GM18502 (cell line): ENCODE data around the gene BRF1.

Experiments
- ATAC-seq: cut with Tn5 transposase; IDR thresholded peaks from one replicate; pipeline ENCODE4 v1.9.1; 2021; ENCODE audit warnings: mild to moderate bottlenecking; ENCODE audit not compliant: unreplicated experiment, poor library complexity

The BRF1 gene

DNA sequence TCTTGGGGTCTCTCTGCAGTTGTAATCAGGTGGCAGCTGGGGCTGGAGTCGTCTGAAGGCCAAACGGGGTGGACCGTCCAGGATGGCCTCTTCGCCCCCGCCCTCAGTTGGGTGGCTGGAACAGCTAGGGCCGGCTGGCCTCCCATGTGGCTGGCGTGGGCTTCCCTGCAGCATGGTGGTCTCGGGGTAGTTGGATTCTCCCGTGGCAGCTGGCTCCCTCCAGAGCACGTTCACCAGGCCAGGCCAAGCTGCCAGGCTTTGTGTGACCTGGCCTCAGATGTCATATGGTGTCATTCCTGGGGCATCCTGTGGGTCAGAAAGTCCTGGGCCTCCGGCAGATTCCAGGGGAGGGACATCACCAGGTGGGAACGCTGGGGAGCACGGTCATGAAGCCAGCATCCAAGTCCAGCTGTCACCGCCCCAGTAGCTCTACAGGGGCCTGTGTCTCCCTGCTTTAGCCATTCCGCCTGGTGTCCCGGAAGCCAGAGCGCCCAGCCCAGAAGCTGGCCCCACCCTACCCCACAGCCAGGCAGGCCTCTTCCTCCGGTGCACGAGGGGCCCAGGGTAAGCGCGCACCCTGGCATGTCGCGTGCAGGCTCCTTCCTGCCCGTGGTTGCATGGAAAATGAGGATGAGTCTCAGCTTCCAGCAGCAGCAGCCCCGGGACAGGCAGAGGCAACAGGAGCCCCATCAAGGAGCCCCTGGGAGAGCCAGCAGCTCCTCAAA is 118.3 kb downstream of the BRF1 start:
- ATAC-seq, result no peak

DNA sequence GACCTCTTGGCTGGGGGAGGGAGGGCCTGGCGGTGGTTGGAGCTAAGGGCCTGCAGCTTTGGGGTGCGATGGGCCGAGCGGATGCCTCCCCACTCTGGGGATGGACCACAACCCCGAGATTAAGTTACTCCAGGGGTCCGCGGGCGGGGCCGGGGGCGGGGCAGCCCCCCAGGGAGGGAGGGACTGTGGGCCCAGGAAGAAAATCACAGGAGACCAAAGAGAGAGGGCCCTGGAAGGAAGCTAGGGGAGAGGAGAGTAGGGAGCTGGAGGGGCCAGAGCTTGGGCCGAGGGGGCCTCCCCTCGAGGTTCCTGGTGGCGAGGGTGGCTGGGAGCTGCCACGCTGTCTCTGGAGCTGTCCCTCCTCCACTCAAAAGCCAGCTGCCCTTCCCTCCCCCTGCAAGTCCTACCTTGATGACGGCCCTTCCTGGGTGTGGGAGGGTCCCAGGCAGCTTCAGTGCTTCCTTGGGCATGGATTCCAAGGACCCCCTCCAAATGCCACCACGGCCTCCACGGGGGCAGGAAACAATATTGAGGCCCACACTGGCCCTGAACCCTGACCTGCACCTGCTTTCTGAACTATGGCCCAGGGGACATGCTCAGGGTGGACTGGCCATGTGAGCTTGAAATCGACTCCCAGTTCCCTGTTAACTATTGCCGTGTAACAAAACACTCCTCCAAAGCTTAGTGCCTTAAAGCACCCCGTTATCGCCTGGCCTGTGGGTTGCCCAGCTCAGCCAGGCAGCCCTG is 119.1 kb downstream of the BRF1 start:
- no peak for ATAC-seq

DNA sequence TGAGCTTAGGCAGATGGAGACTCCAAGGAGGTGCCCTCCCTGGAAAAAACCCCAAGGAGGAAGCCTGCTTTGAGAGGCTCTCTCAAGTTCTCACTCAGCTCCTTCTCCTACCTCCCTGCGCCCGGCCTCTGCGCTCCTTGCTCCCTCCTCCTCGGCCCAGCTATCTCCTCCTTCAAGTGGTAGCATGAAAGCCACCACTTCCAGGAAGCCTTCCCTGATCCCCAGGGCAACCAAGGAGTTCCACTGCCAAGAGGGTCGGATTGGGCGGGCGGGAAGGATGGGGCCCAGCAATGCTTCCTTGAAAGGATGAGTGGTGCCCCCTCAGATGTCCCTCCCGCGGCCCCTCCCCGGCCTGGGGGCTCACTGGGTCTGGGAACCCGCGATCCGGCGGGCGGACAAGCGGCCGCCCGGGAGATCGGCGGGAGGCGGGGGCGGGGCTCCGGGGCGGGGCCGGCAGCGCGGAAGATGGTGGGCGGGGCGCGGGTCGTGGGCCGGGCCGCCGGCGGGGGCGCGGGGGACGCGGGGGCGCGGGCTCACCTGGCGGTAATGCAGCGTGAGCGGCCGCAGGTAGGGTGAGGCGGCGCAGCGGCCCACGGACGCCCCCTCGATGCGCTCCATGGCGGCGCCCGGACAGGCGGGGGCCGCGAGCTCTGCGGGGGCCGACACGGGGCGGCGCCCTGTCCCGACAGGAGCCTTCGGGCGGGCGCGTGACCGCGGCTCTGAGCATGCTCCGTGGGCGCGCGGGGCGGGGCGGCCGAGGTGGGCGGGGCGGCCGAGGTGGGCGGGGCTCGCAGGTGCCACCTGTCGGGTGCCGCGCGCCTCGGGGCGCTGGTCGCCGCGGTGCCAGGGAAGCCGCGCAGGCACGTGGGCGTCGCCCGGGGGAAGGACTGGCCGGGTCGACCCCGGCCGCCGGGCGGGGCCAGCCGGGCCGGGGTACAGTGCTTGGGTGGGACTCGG is 119.9 kb downstream of the BRF1 start, which contains the start of gene NUDT14:
NUDT14 (minus strand) TSS at position 721 of the 957 bp plus-strand sequence; CDS start at position 618, 103 bp downstream.
- ATAC-seq, result peak; percentile 73

DNA sequence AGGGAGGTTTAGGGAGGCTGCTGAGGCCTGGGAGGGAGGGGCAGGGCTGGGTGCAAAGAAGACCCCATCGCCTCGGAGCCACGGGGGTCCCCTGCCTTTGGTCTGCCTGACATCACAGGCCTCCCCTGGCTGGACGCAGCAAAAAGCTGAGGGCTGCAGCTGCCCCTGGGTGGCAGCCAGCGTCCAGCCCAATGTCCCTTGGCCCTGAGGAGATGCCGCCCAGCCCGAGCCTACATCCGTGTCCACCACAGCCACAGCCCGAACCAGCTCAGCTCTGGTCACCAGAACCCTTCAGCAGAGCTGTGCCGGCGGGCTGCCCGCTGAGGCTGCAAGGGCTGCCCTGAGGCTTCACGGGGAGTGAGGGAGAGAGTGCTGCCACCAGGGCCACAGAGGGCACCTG is 121.6 kb downstream of the BRF1 start:
- ATAC-seq, result no peak

DNA sequence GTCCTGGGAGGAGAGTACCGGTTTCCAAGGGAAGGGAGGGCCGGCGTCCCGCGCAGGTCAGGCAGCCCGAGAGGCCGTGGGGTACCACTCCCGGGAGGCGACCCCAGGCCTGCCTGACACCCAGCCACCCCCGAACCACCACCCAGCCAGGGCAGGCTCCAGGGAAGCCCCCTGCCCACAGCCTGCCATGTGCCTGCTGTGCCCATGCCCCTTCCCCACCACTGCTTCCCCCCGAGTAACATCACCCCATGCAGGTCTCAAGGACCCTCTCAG is 122.0 kb downstream of the BRF1 start:
- no peak for ATAC-seq

DNA sequence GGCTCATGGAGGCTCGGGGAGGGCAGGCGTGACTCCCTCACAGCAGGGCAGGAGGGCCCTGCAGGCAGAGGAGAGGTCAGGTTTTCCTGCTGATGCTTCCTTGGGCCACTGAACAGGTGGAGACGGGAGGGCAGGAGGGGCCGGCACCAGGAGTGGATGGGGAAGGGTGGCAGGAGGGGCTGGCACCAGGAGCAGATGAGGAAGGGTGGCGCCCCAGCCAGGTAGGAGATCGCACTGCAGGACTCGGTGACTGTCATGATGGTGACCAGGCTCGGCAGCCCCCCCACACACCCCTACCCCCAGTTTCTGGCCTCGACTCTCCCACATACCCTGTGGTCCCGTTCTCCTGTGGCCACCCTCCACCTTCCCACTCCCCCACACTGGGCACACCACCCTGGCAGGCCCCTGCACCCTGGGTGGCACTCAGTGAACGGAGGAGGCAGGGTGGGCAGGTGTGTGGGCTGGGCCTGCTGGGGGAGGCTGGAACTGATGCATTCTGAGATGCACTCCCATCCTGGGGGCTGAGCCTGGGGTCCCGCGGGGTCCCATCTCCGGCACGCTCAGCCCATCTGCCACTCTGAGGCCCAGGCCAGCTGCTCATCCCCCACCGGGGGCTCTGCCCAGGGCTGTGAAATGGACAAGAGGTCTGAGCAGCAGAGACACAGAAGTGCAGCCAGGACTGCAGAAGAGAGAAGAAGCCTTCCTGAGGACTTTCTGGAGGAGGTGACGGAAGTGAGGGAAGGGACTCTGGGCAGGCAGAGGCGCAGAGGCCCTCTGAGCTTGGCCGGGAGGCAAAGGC is 122.5 kb downstream of the BRF1 start:
- ATAC-seq, result no peak

DNA sequence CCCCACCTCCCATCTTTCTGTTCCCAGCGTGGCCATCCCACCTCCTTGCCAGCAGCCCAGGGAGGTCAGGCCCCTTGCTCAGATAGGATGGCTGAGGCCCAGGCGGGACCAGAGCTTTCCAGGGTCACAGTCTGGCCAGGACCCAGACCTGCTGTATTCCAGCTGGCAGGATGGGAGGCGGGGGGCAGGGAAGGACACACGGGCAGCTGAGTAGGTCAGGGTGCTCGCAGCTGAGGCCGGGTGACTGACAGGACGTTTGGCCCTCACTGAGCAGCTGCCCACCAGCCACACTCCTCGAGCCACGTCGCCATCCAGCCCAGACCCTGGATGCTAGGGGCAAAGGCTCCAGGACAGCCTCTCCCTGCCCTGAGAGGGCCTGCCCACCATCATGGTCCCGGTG is 123.7 kb downstream of the BRF1 start:
- ATAC-seq, result no peak

DNA sequence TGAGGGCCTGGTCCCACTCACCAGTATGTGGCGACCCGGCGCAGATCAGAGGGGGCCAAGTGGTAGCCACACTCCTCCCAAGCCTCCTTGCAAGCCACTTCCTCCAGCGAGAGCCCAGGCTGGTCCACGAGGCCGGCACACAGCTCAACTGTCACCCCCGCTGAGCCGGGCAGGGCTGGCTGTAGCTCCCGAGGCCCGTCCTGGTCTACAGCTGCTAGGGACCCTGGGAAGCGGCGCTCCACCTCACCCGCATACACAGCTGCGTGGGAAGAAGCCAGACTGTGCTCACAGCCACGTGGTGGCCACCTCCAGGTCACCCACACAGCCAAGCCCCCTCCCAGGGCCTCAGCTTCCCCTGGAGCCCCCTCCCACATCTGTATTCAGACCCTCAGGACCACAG is 124.3 kb downstream of the BRF1 start:
- ATAC-seq, result no peak

DNA sequence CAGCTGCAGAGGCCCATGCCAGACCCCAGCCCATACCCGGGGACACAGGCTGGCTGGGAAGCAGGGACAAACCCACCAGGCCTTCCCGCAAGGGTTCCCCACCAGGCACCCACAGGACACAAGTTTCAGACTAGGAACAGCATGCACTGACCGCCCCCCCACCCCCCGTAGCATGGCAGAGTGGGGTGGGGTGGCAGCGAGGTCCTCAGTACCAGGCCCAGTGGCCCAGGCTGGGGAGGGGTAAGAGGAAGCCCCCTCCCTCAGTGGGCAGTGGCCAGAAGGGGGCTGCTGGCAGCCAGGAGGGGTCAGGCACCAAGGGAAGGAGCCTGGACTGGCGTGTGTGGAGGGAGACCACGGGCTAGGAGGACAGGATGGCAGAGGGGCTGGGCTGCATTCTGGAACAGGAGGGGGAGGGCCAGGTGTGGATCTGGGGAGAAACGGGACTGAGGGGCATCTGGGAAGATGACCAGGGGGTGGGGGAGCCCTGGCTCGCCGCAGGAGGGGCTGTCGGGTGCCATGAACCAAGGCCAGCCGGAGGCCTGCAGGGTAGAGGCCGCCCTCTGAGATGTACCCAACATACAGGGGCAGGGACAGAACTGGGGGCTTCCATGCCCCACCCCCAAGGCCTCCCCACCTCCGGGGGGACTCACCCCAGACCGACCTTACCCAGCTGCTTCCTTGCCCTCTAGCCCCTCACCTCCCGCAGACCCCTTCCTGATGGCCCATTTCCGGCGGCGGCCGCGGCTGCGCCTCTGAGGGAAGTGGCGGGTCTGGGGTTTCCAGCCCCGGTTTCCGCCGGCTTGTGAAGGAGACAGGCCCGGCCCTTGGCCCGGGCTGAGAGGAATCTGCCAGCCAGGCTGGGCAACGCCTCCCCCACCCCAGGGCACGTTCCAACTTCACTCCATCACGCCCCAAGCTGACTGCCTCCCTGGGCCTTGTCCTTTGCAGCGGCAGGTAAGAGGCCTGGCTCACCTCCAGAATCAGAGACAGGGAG is 126.6 kb downstream of the BRF1 start:
- ATAC-seq, result no peak

DNA sequence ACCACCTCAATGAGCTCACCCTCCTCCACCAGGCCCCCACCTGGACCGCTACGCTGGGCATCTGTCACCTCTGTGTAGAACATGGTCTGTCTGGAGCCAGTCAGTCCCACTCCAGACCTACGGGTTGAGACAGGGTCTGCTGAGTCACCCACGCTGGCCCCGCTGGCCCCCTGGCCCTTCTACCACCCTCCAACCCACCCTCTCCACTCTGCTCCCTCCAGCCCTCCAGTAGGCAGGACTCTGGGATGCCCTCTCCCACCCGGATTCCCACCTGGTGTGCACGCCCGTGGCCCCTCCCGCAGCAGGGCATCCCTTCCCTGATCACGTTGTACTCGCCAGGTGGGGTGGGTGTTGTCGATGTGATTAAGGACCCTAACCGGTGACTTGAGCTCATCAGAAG is 127.7 kb downstream of the BRF1 start:
- no peak for ATAC-seq

DNA sequence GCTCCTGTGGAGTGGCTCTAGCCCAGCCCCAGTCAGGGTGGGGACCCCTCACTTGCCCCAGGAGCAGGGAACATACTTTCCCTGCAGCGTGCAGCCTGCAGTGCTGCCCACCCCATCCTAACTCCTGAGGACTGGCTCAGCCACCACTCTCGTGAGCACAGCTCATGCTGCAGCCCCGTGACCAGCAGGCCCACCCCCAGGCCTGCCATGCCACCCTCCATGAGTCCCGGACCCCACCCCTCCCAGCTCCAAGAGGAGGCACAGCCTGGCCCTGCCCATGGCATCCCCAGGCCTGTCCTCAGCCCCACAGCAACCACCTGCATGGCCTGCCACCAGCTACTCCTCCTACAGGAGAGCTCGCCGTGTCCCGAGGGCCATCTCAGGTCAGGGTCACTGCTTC is 128.3 kb downstream of the BRF1 start:
- ATAC-seq, result no peak

DNA sequence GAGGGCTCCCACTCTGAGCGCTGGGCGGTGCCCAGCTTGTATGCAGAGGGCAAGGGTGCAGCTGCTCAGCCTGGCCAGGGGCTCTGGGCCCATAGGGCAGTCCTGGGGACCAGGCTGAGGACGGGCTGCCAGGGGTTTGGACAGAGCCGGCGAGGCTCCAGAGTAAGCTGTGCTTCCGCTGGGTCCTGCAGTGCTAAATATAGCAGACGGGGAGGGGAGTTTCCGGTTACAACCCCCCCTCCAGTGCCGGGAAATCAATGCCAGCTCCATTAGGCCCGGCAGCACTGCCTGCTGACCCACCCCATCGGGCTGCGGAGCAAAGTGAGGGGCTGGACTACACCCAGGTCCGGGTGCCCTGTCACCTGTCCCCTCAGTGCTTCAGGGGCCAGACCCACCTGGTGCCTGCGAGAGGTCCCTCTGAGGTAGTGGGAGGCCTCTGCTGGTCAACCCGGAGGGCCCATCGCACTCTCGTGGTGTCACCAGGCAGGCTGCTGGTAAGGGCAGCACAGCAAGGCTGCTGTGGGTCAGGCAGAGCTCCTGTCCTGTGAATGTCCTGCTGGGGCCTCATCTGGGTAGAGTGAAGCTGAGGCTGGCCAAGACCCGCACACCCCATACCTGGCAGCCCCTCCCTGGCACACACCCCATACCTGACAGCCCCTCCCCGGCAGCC is 129.7 kb downstream of the BRF1 start:
- ATAC-seq, result no peak

DNA sequence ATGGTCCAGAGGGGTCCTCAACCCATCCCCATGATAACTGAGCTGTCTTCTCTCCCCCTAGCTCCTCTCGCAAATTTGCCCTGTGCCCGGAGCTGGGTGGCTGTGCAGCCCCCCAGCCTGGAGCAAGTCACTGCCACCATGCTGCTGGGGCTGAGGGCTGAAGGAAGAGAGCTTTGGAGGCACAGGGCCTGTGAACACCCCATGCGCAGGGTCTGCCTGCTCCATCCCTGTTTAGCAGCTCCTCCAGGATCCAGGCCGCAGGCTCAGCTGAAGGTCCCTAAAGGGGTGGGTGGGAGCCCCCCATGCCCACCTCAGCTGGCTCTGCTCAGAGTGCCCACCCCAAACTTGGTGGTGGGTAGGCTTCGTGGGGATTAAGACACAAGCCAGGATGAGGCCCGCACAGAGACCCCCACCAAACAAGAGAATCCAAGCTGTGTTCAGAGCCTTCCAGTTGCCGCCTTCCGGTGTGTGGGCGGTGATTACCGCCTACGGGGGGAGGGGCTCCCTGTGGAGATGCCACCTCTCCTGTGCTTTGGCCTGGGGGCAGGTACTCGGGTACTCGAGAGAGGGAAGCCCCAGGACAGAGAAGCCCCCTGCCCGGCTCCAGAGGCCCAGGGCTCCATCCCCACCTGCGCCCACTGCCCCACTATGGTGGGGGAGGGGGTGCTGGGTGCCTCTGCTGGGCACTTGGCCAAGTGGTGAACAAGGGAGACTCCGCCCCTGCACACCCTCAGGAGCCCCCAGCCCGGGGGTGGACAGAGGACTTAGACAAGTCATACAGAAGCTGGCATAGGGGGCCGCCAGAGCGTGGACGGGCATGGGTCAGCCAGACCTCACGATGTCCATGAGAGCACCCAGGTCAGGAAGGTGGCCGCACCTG is 130.8 kb downstream of the BRF1 start:
- no peak for ATAC-seq

DNA sequence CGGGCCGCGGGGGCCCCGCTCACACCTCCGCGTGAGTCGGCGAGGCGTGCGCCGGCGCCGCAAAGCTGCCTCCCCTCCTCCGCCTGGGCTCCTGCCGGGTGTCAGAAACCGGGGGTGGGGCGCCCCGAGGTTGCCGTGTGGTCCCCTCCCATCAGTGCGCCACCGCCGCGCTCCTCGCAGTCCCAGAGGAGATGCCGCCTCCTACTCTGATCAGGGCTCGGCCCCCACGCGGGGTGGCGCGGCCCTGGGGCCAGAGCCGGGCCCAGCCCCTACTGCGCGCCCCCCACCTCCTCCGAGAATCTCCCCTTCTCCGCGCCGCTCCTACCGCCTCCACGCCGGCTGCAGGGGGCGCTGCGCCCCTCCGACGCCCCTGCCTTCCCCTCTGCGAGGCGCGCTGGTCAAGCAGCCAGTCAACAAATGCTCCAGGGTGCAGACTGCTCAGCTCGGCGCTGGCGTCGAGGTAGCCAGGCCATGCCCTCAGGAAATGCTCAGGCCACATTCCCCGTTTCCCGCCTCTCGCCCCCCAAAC is 131.8 kb downstream of the BRF1 start:
- no peak for ATAC-seq

DNA sequence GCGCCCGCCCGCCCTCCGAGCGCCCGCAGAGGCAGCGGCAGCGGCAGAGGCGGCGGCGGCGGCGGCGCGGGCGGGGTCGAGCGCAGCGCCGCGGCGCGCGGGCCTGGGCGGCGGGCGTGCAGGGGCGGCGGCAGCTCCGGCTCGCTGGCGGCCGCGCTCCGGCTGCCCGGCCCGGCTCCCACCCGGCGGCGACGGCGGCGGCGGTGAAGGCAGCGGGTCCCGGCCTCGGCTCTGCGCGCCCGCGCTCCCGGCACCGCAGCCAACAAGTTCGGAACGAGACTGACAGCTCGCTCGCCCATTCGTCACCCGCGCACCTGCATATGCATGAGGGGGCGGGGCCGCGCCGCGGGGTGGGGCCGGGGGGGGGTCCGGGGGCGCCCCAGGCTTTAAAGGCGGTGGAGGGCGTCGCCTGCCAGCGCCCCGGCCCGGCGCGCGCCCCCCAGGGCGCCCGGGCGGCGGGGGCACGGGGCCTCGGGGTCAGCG is 132.3 kb downstream of the BRF1 start, which contains the start of gene JAG2:
JAG2 (minus strand) TSS at position 281 of the 483 bp plus-strand sequence. CDS start 356 bp downstream, outside the sequence.
- ATAC-seq, result no peak

DNA sequence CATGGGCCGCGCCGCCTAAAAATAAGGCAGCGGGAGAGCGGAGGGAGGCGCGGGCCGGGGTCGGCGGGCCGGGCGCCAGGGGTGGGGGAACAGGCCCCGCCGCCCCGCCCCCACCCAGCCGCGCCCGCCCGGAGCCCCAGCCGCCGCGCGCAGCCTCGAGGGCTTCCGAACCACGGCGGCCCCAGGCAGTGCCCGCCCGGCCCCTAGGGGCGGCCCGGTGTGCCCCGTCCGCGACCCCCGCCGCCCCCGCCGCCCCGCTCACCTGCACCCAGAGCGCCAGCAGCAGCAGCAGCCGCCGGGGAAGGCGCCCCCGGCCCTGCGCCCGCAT is 132.7 kb downstream of the BRF1 start:
- no peak for ATAC-seq
